Body of pancreas (tissue), 4 donors: ENCODE measurements around the gene PYHIN1.

Source experiments
- CTCF ChIP-seq, 7 experiments: fragments of 450-650 bp in 4 of 7; fragments of 200-600 bp in 3 of 7; sonication (generic) in 3 of 7; IDR thresholded peaks; one replicate each; pipeline ENCODE4 v1.5.1; 2016 to 2019; ENCODE audit warnings: antibody characterized with exemption in 7 of 7
- POLR2A ChIP-seq, 3 donors: fragments of 450-650 bp; IDR thresholded peaks; one replicate each; pipeline ENCODE4 v1.6.1; 2016; ENCODE audit warnings: antibody characterized with exemption in 3 of 3, mild to moderate bottlenecking in 2 of 3

GRCh38 chr1:159010391-159010790 lies 79.0 kb downstream of the PYHIN1 start:
- no peak for TF ChIP-seq POLR2A (IDR thresholded peaks at IDR 0.05)
- TF ChIP-seq CTCF (IDR thresholded peaks at IDR 0.05) = no peak
